GM18526 (cell line): ENCODE data around the gene AREL1.

Experiments
- POLR2A ChIP-seq: IDR thresholded peaks from 3 replicates; pipeline ENCODE4 v1.6.1; 2011; ENCODE audit not compliant: insufficient read length; ENCODE audit errors: extremely low read depth

AREL1 gene

DNA sequence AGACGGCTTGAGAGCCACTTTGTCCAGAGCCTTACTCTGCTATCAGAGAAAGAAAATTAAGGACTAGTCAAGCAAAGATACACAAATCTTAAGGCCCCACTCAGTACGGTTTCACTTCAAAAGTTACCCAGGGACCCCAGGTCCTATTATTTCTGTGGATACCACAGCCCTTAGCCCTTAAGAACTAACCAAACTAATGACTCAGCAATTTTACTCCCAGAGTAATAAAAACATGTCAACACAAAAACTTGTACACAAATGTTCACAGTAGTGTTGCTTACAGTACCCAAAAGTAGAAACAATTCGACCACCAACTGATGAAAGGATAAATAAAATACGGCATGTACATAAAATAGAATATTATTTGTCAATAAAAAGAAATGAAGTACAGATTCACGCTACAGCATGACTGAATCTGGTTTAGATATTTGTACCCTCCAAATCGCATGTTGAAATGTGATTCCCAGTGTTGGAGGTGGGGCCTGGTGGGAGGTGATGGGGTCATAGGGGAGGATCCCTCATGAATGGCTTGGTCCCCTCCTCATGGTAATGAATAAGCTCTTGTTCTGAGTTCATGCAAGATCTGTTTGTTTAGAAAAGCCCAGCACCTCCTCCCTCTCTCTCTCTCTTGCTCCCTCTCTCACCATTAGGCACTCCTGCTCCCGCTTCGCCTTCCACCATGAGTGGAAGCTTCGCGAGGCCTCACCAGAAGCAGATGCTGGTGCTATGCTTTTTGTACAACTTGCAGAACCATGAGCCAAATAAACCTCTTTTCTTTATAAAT lies 30.5 kb downstream of the AREL1 start:
- TF ChIP-seq POLR2A = no peak

DNA sequence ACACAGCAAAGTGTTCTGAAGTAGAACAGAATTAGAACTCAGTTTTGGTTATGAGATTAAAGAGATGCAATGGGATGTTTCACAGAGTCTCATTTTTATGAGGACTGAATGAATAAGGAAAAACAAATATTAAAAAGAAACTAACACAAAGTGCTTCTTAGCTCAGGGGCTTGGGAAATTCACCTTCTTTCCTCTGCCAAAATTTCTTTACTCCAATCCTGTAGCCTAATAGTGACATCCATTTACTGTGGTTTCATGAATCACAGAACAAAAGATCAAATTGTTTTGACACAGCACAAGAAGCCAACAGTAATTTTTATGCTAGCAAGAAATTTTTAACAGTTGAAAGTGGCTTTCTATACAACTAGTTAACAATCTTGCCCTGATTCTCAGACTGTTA lies 37.7 kb downstream of the AREL1 start:
- no peak for TF ChIP-seq POLR2A

DNA sequence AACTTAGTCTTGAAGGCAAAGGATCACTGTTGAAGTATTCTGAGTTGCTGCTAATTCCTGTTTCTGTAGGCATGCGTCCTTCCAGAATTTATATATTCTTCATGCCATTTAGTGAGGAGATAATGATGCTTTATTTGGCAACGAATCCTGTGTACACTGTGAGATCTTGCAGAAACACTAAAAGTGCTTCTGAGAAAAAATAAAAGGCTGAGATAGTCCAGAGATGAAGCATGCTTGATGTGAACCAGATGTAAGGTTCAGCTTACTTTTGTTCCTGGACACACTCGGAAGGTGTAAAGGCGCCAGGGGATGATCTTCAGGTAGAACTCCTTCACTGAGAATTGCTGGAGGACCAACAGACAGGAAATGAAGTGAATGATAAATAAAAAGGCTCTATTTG lies 39.1 kb downstream of the AREL1 start:
- no peak for TF ChIP-seq POLR2A

DNA sequence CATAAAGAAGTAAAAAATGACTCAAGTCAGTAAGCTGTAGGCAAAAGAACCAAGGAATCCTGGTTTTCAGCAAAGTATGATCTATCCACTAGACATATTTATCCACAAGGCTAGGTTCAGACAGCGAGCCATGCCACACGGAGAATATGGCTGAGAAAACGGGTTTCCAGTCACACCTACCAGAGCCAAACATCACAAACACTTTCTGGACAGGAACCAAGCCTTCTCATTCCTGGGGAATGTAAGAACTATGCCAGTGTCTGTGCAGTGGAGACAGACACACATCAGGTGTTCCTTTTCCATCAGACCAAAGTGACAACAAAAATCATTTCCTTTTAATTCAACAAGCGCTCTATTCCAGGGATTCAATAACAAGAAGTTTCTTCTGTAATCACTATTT lies 41.1 kb downstream of the AREL1 start:
- TF ChIP-seq POLR2A = no peak

DNA sequence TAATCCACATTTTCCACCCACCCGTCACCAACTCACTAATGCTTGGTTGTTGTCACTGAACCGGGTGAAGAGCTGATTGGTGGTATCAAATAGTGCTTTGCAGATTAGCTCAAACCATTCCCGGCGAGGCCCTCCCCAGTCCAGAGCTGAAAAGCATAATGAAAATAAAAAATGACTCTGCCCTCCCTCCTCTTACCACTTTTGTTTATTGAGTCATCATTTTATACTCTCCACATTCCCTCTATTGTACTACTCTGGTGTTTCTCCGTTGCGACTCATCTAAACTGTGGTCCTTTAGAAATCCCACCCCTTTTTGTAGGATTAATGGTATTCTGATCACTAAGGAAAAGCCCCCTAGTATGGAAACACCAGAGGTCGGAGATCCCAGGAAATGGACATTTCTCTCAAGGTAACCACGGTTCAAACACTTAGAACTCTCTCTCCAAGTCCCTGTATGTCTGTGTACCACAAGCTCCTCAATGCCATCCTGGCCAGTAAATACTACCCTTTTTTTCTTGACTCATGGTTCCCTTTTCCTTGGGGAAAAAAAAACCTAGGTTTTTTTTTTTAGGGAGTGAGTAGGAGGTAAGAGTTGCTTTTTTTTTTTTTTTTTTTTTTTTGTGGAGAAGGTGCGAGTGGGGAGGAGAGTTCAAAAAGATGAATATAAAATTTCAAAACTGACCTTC lies 42.0 kb downstream of the AREL1 start:
- TF ChIP-seq POLR2A = no peak

DNA sequence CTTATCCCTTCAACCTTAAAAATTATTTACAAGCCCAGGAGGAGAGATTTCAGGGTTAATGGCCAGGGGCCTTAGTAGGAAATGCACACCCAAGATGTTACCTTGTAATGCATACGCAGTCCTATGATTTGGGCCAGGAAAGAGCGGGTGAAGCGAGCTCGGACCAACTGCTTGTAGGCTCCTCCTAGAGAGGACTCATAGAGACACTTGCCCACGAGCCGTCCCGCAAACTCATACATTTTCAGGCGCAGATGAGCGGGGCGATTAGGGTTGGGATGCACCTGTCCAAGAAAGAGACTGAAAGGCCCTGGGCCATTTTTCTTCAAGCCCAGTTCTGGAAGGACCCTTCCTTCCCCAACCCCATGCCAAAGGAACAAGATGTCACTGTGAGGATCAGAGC lies 43.0 kb downstream of the AREL1 start:
- TF ChIP-seq POLR2A = no peak

DNA sequence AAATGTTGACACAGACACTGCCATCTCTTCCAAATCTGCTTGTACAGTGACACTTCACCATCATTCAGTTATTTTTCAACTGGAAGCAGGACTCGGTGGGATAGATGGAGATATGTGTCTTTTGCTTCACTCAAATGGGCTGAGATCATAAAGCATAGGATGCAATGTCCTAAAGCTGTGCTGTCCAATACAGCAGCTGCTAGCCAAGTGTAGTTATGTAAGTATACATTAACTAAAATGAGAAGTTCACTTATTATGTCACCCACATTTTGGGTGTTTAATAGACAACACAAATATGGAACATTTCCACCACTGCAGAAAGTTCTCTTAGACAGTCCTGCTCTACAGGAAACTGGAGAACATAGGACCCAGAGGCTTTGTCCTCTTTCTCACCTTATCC lies 43.6 kb downstream of the AREL1 start:
- no peak for TF ChIP-seq POLR2A

DNA sequence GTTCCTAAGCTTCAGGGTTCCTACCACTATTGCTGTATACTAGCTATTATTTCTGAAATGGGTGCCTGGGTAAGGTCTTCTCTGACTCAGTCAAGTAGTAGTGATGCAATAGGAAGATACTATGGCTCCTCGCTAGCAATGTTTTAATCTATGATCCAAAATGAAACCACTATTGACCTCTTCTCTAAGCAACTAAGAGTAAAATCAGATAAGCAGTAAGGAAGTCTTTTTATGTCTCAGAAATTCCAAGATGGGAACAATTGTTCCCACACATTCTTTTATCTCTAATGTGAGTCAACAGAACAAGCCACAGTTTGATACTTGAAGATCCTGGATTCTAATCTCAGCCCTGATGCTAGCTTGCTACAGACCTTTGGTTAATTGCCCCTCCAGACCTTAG lies 45.1 kb downstream of the AREL1 start:
- no peak for TF ChIP-seq POLR2A

DNA sequence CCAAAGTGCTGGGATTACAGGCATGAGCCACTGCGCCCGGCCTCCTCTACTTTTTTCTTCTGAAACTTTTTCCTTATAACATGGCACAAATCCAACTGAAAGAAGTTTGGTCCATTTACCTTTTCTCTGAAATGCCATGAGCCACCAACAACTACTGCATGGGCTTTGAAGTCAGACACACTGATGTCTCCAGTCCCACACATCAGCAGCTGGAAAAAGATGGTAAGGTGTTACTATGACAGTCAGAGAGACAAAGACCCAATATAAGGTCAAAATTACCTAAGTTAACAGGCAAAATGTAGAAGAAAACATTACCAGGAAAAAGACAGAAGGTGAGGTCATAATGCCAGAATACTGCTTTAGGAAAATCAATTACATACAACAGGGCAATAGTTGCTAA lies 48.2 kb downstream of the AREL1 start:
- no peak for TF ChIP-seq POLR2A

DNA sequence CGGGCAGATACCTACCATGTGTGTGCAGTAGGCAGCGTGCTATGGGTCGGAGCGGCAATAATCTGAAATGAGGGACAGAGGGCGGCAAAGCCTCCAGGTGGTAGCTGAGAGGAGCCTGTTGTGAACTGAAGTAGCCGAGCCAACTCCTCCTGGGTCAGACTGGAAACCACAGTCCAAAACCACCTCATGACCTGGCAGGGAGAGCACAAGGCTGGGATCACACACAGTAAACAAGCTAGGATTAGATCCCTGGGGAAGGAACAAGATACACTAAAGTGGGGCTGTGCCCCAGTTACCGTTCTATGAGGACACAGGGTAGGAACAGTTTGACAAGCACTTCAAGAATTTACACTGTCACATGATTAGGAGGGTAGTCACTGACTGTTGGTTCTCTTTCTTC lies 49.0 kb downstream of the AREL1 start:
- TF ChIP-seq POLR2A = no peak

DNA sequence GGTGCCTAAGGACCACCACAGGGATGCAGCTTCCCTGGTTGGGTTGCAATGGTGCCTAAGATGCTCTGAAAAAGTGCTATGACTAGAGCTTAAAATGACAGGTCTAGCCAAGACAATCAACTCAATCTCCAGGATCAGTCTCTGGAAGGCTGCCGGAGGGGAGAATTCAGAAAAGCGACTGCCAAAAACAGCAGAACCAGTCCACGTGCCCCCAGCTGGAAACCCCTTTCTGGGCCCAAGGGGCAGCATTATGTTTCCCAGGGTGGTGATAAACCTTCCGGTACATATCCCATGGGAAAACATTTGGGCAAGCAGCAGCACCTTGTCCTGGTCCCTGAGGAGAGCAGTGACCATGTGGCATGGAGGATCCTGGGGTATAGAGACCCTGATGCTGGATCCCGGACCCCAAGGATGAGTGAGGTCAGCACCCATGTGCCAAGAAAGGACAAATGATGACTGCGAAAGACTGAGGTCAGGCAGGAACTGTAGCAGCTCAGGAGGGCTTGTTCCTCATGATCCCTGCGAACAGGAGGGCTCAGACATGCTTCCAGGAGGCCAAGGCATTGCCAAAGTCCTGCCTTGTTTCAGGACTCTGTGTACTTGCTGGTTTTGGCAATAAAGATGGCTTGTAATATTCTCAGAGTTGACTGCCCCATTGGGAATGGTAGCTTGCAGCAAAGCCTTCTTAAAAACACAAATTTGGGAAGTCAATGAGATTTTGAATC lies 51.0 kb downstream of the AREL1 start:
- TF ChIP-seq POLR2A = no peak

DNA sequence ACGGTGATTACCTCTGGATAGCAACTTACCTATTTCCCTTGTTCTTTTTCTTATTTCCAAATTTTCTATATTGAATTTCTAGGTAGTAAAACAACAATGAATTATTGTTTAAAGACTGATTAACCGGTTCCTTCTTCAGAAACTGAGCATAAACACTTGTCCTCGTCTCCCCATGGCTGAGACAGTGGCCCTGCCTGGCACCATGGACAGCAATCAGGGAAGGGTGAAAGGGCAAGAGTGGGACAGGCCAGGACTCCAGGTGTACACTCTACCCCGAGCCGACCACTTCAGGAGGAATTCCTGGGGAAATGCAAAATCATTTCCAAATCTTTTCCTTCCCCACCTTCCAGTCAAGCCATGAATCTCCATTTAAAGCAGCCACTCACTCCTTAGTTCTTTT lies 52.0 kb downstream of the AREL1 start:
- TF ChIP-seq POLR2A = no peak

DNA sequence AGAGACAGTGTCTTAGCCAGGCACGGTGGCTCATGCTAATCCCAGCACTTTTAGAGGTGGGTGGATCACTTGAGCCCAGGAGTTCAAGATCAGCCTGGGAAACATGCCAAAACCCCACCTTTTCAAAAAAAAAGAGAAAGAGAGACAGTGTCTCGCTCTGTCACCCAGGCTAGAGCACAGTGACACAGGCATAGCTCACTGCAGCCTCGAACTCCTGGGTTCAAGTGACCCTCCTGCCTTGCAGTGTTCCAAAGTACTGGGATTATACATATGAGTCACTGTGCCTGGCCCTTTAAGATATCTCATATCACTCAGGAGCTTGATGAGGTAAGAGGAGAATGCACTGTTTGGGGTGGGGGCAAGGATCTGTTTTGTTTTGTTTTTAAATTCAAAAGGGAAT lies 52.7 kb downstream of the AREL1 start:
- no peak for TF ChIP-seq POLR2A

DNA sequence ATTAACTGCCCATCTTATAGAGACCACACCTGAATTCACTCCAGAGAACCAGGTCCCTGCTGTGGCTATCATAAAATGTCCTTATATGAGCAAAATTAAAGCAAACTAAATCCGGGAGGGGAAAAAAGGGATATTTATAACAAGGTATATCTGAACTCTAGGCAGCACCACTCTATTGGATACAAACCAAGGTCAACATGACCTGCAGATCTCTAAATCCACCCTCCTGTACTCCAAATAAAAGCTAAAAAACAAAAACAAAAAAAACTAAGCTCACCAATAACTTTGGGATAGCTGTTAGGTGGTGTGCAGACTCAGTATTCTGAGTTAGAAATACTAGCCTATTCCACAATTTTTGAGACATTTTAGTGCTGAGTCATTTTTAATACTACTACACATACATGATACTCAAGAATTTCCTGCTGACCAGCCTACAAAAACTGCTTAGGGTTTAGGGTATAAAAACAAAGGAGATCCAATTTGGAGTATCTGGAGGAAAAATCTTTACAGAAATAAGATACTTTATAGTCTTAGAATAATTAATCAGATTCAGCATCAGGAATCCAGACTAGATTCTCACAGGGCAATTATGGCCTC lies 54.2 kb downstream of the AREL1 start:
- no peak for TF ChIP-seq POLR2A

DNA sequence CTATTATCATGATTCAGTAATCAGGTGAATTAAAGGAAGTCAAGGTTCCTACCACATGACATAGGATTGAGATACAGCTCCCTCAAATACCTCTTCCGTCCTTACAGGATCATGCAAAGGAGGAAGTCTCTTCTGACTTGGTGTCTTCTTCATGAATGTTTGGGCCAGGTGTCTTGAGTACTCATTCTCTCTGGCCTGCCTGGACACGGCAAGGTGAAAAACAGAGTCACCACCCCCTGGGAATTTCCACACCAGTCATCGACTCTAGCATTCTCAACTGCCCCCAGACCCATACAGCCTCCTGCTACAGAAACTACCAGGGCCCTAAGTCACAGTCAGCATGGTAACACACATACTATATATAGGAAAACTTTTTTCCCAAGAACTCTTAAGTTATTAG lies 55.9 kb downstream of the AREL1 start:
- no peak for TF ChIP-seq POLR2A
